ENCODE data around the gene SELPLG.
"Not testable (repeated sequence)": the region's sequence is repeated elsewhere in the genome, so short reads cannot be mapped to it uniquely, and the experiment has no call there.

SELPLG gene

GRCh38 chr12:108622421-108622820 is 11.3 kb downstream of the SELPLG start:
- TF ChIP-seq CTBP1 (IDR thresholded peaks at IDR 0.05; ENCODE audit: borderline replicate concordance) (no peak), LEF1 (IDR thresholded peaks at IDR 0.05; ENCODE audit: borderline replicate concordance) (no peak), FOXA1 (IDR thresholded peaks at IDR 0.05) (no peak), ZNF384 (IDR thresholded peaks at IDR 0.05) (no peak), FOXM1 (IDR thresholded peaks at IDR 0.05; ENCODE audit: borderline replicate concordance) (no peak), NFRKB (IDR thresholded peaks at IDR 0.05) (no peak), L3MBTL2 (conservative IDR thresholded peaks at IDR 0.05) (no peak), ELF4 (IDR thresholded peaks at IDR 0.05) (no peak), SUZ12 (IDR thresholded peaks at IDR 0.05) (no peak), PKNOX1 (IDR thresholded peaks at IDR 0.05) (no peak), BHLHE40 (IDR thresholded peaks at IDR 0.05; ENCODE audit: borderline replicate concordance) (no peak), SP1 (IDR thresholded peaks at IDR 0.05) (no peak), HDGF (IDR thresholded peaks at IDR 0.05; ENCODE audit: borderline replicate concordance) (no peak), ARNT (IDR thresholded peaks at IDR 0.05) (no peak), FOXK2 (IDR thresholded peaks at IDR 0.05) (no peak), TARDBP (IDR thresholded peaks at IDR 0.05) (no peak)
- CTCF ChIA-PET = no interaction called here
- POLR2A ChIA-PET = no interaction called here
- DNase-seq (ENCODE audit: extremely low spot score) = no peak

- TF ChIP-seq SUZ12 (IDR thresholded peaks at IDR 0.05) (no peak), FOXM1 (IDR thresholded peaks at IDR 0.05; ENCODE audit: borderline replicate concordance) (no peak), ZNF384 (IDR thresholded peaks at IDR 0.05) (no peak), HDGF (IDR thresholded peaks at IDR 0.05; ENCODE audit: borderline replicate concordance) (no peak), FOXA1 (IDR thresholded peaks at IDR 0.05) (no peak), PKNOX1 (IDR thresholded peaks at IDR 0.05) (no peak), SP1 (IDR thresholded peaks at IDR 0.05) (no peak), CTBP1 (IDR thresholded peaks at IDR 0.05; ENCODE audit: borderline replicate concordance) (no peak)
- CTCF ChIA-PET = no interaction called here
- POLR2A ChIA-PET = no interaction called here
- no peak for DNase-seq (ENCODE audit: extremely low spot score)
Measured at GRCh38 chr12:108621161-108621560, 12.5 kb downstream of the SELPLG start.

GRCh38 chr12:108620236-108620879 is 13.3 kb downstream of the SELPLG start:
- CTCF ChIA-PET = interaction anchor here (0.7 kb wide), 1 partner anchor 53 kb away, joined by 3 read pairs; no protein-coding TSS in a partner anchor
- DNase-seq (ENCODE audit: extremely low spot score) = no peak
- POLR2A ChIA-PET = interaction anchor here (1.0 kb wide), 1 partner anchor 58 kb away, joined by 3 read pairs; the partner anchor contains the start of gene ISCU
- no peak for TF ChIP-seq CTBP1 (IDR thresholded peaks at IDR 0.05; ENCODE audit: borderline replicate concordance)
- no peak for TF ChIP-seq FOXM1 (IDR thresholded peaks at IDR 0.05; ENCODE audit: borderline replicate concordance)
- no peak for TF ChIP-seq PKNOX1 (IDR thresholded peaks at IDR 0.05)
- TF ChIP-seq NFRKB (IDR thresholded peaks at IDR 0.05) = no peak
- no peak for TF ChIP-seq ARNT (IDR thresholded peaks at IDR 0.05)
- no peak for TF ChIP-seq FOXA1 (IDR thresholded peaks at IDR 0.05)
- TF ChIP-seq ELF4 (IDR thresholded peaks at IDR 0.05) = no peak
- no peak for TF ChIP-seq FOXK2 (IDR thresholded peaks at IDR 0.05)
- TF ChIP-seq L3MBTL2 (conservative IDR thresholded peaks at IDR 0.05) = no peak
- no peak for TF ChIP-seq HDGF (IDR thresholded peaks at IDR 0.05; ENCODE audit: borderline replicate concordance)
- TF ChIP-seq TARDBP (IDR thresholded peaks at IDR 0.05) = no peak
- no peak for TF ChIP-seq BHLHE40 (IDR thresholded peaks at IDR 0.05; ENCODE audit: borderline replicate concordance)
- TF ChIP-seq LEF1 (IDR thresholded peaks at IDR 0.05; ENCODE audit: borderline replicate concordance) = no peak
- TF ChIP-seq ZNF384 (IDR thresholded peaks at IDR 0.05) = no peak
- no peak for TF ChIP-seq SP1 (IDR thresholded peaks at IDR 0.05)
- TF ChIP-seq SUZ12 (IDR thresholded peaks at IDR 0.05) = no peak

- ChIA-PET CTCF (interaction anchor here (0.7 kb wide), 1 partner anchor 52 kb away, joined by 3 read pairs; no protein-coding TSS in a partner anchor), POLR2A (interaction anchor here (1.0 to 1.9 kb wide), 2 partner anchors 57 kb away, joined by 3 to 10 read pairs; partner anchors contain the start of gene ISCU)
- no peak for TF ChIP-seq NFRKB (IDR thresholded peaks at IDR 0.05)
- TF ChIP-seq SP1 (IDR thresholded peaks at IDR 0.05) = no peak
- no peak for TF ChIP-seq FOXA1 (IDR thresholded peaks at IDR 0.05)
- TF ChIP-seq PKNOX1 (IDR thresholded peaks at IDR 0.05) = no peak
- TF ChIP-seq FOXM1 (IDR thresholded peaks at IDR 0.05; ENCODE audit: borderline replicate concordance) = no peak
- no peak for TF ChIP-seq HDGF (IDR thresholded peaks at IDR 0.05; ENCODE audit: borderline replicate concordance)
- TF ChIP-seq FOXK2 (IDR thresholded peaks at IDR 0.05) = no peak
- no peak for TF ChIP-seq CTBP1 (IDR thresholded peaks at IDR 0.05; ENCODE audit: borderline replicate concordance)
- TF ChIP-seq BHLHE40 (IDR thresholded peaks at IDR 0.05; ENCODE audit: borderline replicate concordance) = no peak
- TF ChIP-seq ARNT (IDR thresholded peaks at IDR 0.05) = no peak
- no peak for TF ChIP-seq L3MBTL2 (conservative IDR thresholded peaks at IDR 0.05)
- TF ChIP-seq SUZ12 (IDR thresholded peaks at IDR 0.05) = no peak
- TF ChIP-seq LEF1 (IDR thresholded peaks at IDR 0.05; ENCODE audit: borderline replicate concordance) = no peak
- no peak for TF ChIP-seq TARDBP (IDR thresholded peaks at IDR 0.05)
- DNase-seq (ENCODE audit: extremely low spot score) = no peak
Measured at GRCh38 chr12:108619369-108620160, 14.1 kb downstream of the SELPLG start.

- POLR2A ChIA-PET = interaction anchor here (1.9 kb wide), 1 partner anchor 57 kb away, joined by 10 read pairs; the partner anchor contains the start of gene ISCU
- not testable (repeated sequence) for DNase-seq (ENCODE audit: extremely low spot score)
- CTCF ChIA-PET = interaction anchor here (0.6 to 1.7 kb wide), 6 partner anchors 9 to 1171 kb away, joined by 3 to 13 read pairs (median 4); no protein-coding TSS in a partner anchor
Measured at GRCh38 chr12:108618953-108619274, 14.8 kb downstream of the SELPLG start.

Data from HEK293T (cell line).